ENCODE results near the gene MYCT1.

DNA sequence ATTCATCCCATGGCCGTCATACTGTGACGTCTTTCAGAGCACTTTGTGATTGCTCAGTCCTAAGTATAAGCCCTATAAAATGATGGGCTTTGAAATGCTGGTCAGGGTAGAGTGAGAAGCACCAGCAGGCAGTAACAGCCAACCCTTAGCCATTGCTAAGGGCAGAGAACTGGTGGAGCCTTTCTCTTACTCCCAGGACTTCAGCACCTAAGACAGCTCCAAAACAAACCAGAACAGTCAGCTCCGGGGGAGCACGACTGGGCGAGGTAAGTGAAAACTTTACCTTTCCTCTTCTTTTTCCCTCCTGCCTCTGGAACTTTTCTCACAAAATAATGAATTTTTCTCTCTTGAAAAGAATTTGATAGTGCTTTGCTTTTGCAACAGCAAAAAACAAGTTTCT lies 53.0 kb downstream of the MYCT1 start, which contains the start of gene VIP:
- TF ChIP-seq GABPA (IDR thresholded peaks at IDR 0.05 in 1 of 2, conservative IDR thresholded peaks at IDR 0.05 in 1 of 2), result no peak
- TF ChIP-seq HNF4G (IDR thresholded peaks at IDR 0.05), result no peak
- TF ChIP-seq CTCF (IDR thresholded peaks at IDR 0.05; ENCODE audit: low read depth, low read length, missing input control), result no peak
- TF ChIP-seq MAX (IDR thresholded peaks at IDR 0.05), result no peak
- TF ChIP-seq RAD21 (IDR thresholded peaks at IDR 0.05), result no peak
- TF ChIP-seq FOXA1 (IDR thresholded peaks at IDR 0.05), result no peak
- no peak for TF ChIP-seq TAF1 (conservative IDR thresholded peaks at IDR 0.05)
- TF ChIP-seq, protein P1, sequence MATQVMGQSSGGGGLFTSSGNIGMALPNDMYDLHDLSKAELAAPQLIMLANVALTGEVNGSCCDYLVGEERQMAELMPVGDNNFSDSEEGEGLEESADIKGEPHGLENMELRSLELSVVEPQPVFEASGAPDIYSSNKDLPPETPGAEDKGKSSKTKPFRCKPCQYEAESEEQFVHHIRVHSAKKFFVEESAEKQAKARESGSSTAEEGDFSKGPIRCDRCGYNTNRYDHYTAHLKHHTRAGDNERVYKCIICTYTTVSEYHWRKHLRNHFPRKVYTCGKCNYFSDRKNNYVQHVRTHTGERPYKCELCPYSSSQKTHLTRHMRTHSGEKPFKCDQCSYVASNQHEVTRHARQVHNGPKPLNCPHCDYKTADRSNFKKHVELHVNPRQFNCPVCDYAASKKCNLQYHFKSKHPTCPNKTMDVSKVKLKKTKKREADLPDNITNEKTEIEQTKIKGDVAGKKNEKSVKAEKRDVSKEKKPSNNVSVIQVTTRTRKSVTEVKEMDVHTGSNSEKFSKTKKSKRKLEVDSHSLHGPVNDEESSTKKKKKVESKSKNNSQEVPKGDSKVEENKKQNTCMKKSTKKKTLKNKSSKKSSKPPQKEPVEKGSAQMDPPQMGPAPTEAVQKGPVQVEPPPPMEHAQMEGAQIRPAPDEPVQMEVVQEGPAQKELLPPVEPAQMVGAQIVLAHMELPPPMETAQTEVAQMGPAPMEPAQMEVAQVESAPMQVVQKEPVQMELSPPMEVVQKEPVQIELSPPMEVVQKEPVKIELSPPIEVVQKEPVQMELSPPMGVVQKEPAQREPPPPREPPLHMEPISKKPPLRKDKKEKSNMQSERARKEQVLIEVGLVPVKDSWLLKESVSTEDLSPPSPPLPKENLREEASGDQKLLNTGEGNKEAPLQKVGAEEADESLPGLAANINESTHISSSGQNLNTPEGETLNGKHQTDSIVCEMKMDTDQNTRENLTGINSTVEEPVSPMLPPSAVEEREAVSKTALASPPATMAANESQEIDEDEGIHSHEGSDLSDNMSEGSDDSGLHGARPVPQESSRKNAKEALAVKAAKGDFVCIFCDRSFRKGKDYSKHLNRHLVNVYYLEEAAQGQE (IDR thresholded peaks at IDR 0.05), result peak; percentile 95
- TF ChIP-seq SP1 (IDR thresholded peaks at IDR 0.05), result no peak
- no peak for TF ChIP-seq JUND (IDR thresholded peaks at IDR 0.05)
- TF ChIP-seq FOXA2 (IDR thresholded peaks at IDR 0.05), result no peak
- no peak for TF ChIP-seq RXRA (IDR thresholded peaks at IDR 0.05)
- no peak for TF ChIP-seq EGR1 (IDR thresholded peaks at IDR 0.05; ENCODE audit: low read depth in 2 of 2)
- no peak for TF ChIP-seq ATF3 (IDR thresholded peaks at IDR 0.05)

Measured in liver (tissue), 3 donors.